ENCODE measurements around the gene ATM. TPM values are rescaled to one million over a fixed set of nuclear protein-coding genes. Genes with fewer than 3 reads are reported as not detected.
"Not testable (repeated sequence)": the region's sequence is repeated elsewhere in the genome, so short reads cannot be mapped to it uniquely, and the experiment has no call there.

The ATM gene
- total RNA-seq, 1 donor, result 94.4 TPM

GRCh38 chr11:108241330-108242037 is 18.6 kb downstream of the ATM start:
- TF ChIP-seq CTCF (IDR thresholded peaks at IDR 0.05; ENCODE audit: insufficient read depth, low read length), result no peak
- H3K4me3 ChIP-seq (ENCODE audit: low read depth, low read length), result no peak overlapping the region
- DNase-seq (ENCODE audit: low read depth), result no peak

DNA sequence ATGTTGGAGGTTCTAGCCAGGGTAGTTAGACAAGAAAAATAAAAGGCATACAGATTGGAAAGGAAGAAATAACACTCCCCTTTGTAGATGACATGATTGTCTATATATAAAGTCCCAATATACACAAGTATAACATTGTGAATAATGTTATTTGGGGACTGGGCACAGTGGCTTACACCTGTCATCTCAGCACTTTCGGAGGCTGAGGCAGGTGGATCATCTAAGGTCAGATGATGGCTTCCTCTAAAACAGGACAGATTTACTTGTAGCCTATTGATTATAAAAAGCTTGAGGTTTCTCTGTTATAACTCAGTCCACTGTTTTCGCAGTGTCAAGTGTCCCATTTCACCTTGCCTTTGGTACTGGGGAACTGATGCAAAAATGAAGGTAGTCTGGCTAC is 19.6 kb downstream of the ATM start:
- DNase-seq (ENCODE audit: low read depth), result no peak
- H3K4me3 ChIP-seq (ENCODE audit: low read depth, low read length), result no peak overlapping the region
- TF ChIP-seq CTCF (IDR thresholded peaks at IDR 0.05; ENCODE audit: insufficient read depth, low read length), result no peak

- TF ChIP-seq CTCF (IDR thresholded peaks at IDR 0.05; ENCODE audit: insufficient read depth, low read length), result no peak
- H3K4me3 ChIP-seq (ENCODE audit: low read depth, low read length), result no peak overlapping the region
- no peak for DNase-seq (ENCODE audit: low read depth)
Observed at GRCh38 chr11:108246308-108246707, 23.4 kb downstream of the ATM start.

- TF ChIP-seq CTCF (IDR thresholded peaks at IDR 0.05; ENCODE audit: insufficient read depth, low read length), result no peak
- no peak for DNase-seq (ENCODE audit: low read depth)
- H3K4me3 ChIP-seq (ENCODE audit: low read depth, low read length), result no peak overlapping the region
Observed at GRCh38 chr11:108246885-108247284, 24.0 kb downstream of the ATM start.

DNA sequence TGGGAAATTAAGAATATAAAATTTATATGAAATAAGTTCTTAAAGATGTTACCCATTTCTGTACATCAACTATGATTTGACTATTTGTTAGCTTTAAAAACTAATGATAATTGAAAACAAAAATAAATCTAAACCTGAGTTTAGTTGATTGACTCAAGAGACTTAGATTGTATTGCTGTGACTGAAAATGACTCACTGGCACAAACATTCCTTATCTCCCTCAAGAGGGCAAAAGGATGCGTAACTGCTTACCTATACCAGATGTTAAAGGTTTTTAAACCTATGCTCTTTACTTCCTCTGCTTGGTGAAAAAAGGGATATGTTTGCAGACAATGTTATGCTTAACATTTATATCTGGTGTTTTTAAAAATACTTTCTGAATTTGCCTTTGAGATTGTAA is 30.3 kb downstream of the ATM start:
- no peak overlapping the region for H3K4me3 ChIP-seq (ENCODE audit: low read depth, low read length)
- TF ChIP-seq CTCF (IDR thresholded peaks at IDR 0.05; ENCODE audit: insufficient read depth, low read length), result no peak
- DNase-seq (ENCODE audit: low read depth), result peak; percentile 4

DNA sequence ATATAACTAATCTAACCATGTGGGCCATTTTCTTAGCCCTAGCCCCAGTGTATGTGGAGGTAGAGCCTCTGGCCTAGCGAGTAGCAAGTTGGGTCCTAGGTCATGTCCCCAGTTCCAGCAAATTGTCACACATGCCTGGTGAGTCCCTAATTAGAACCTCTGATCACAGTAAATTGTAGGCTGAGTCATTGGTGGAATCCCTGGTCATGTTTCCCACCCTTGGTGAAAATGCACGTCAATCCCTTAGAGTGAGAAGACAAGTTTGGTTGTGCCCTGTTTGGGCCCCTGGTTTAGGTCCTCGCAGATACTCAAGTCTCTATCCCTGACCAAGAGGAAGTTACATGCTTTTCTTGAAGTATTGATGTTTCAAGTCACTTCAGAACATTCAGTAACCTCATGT is 46.7 kb downstream of the ATM start:
- no peak for DNase-seq (ENCODE audit: low read depth)
- no peak for TF ChIP-seq CTCF (IDR thresholded peaks at IDR 0.05; ENCODE audit: insufficient read depth, low read length)
- no peak overlapping the region for H3K4me3 ChIP-seq (ENCODE audit: low read depth, low read length)

DNA sequence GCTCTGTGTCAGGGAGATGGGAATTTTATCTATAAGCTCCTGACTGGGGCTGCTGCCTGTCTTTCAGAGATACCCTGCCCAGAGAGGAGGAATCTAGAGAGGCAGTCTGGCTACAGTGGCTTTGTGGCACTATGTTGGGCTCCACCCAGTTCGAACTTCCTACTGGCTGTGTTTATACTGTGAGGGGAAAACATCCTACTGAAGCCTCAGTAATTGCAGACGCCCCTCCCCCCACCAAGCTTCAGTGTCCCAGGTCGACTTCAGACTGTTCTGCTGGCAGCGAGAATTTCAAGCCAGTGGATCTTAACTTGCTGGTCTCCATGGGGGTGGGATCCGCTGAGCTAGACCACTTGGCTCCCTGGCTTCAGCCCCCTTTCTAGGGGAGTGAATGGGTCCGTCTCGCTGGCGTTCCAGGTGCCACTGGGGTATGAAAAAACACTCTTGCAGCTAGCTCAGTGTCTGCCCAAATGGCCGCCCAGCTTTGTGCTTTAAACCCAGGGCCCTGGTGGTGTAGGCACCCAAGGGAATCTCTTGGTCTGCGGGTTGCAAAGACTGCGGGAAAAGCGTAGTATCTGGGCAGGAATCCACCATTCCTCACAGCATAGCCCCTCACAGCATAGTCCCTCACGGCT is 54.2 kb downstream of the ATM start:
- DNase-seq (ENCODE audit: low read depth); H3K4me3 ChIP-seq (ENCODE audit: low read depth, low read length): not testable (repeated sequence)
